HG03139 (cell line): ENCODE measurements around the gene MORN1.

ENCODE experiments used
- ATAC-seq: cut with Tn5 transposase; IDR thresholded peaks from one replicate; pipeline ENCODE4 v1.9.1; 2021; ENCODE audit not compliant: unreplicated experiment

MORN1 gene

DNA sequence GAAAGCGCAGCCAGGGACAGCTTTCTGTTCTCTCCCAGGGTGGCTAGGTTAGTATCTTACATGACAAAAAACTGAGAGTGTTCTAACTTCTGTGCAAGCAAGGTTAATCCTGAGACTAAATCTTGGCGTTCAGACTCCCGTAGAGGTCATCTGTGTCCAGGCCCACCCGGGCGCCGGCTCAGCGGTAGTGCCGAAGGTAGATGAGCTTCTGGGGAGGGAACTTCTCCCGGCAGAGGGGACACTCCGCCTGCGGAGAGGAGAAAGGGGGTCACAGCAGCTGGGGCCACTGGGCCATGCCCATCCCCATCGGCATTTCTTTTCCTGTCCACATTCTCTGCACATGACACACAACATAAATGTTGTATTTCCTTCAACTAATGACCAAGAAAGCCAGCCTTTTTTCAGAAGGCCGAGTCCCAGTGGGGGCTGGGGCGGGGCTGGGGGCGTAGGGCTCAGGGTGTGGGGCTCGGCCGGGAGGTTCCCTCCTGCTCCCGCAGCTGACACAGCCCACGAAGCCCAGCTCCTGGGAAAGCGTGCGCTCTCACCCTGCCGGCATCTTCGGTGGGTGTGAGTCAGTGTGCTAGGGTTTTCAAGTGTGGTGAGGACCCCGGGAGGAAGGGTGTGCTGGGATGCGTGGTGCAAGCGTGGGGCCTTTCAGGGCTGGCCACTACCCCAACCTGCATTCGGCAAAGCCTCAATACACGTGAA, 14.4 kb upstream of the MORN1 start:
- no peak for ATAC-seq

DNA sequence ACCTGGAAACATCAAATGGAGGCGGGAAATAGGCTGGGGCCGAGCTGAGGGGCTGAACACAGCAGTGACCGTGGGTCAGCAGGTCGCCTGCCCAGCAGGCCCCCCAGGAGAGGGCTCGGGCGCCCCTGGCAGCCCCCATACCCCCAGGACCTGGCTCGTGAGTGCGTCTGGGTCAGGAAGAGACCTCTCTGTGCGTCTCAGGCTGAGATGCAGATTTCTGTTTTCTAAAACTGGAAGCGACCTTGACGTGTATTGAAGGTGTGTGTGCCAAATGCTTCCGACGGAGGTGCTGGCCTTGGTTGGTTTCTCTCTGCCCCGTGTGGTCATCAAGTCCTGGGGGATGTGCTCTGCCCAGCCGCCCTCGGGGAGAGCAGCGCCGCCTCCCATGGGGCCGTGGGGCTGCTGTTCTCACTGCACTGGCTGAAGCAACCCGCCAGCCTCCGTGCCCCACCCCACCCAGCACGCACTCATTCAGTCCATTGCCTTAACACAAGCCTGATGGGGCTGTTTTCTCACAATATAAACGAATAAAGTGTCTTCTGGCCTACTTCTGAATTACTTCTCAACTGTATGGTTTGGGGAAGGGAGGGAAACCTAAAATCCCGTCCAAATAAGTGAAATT, 13.6 kb upstream of the MORN1 start:
- ATAC-seq: no peak

DNA sequence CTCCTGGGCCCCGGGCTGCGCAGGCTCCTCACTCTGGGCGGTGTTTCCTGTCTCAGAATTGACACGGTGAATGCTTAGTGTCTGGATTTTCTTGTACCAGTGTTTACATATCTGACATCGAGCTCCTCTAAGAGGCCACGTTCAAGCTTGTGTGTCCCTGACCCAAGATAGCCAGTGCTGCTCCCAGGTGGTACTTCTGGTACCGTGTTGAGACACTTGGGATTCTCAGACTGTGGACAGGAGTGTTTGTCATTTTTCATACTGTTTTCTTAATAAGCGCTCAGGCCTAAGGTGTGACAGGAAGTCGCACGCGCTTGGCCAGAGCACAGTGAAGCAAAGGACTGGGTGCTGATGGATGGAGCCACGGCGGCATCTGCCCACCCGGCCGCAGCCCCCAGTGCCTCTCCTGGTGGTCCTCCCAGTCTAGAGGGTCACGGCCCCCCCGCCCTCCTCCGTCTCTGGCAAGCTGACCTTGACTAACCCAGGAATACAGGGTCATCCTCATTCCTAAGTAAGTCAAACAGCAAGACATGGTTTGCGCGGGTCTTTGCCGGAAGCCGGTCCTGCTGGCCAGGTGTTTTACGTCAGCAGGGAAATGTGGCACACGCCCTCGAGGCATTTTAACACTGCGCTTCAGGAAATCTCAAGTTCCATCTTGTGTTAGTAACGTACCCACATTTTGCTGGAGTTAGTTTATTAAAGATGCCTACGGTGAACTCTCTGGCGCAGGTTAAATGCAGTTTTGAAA, 13.0 kb upstream of the MORN1 start:
- no peak for ATAC-seq

DNA sequence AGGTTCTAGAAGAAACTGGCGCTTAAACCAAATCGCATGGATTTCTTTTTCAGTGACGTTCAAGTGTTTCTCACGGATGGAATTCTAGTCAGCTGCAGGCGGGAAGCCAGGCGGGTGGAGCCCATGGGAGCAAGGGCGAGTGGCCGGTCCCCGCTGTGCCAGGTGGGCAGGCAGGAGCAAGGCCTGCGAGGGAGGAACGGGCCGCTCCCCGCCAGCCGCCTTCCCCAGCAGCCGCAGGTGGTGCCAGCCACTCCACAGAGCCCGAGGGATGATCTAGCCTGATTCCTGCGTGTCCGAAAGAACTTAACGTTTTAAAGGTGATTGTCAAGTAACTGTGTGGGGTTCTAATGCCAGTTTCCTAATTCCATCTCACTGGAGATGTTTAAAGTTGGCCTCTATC, 11.9 kb upstream of the MORN1 start:
- no peak for ATAC-seq

DNA sequence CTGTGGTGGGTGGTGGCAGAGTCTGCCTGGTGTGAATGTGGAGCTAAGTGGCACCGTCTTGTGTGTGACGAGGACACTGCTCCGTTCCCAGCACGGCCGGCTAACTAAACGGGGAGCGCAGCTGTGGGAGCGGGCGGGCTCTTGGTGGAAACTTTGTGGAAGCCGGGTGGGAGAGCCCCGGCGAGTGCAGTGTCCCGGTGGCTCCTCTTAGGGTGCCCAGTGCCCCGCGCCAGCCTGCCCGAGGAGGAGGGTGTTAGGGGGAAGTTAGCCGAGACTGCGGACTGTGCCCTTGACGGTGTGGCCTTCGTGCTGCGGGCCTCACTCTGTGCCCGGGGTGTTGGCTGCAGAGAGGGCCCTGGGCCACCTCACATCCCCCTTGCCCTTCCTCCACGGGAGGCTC, 11.1 kb upstream of the MORN1 start:
- ATAC-seq: no peak

DNA sequence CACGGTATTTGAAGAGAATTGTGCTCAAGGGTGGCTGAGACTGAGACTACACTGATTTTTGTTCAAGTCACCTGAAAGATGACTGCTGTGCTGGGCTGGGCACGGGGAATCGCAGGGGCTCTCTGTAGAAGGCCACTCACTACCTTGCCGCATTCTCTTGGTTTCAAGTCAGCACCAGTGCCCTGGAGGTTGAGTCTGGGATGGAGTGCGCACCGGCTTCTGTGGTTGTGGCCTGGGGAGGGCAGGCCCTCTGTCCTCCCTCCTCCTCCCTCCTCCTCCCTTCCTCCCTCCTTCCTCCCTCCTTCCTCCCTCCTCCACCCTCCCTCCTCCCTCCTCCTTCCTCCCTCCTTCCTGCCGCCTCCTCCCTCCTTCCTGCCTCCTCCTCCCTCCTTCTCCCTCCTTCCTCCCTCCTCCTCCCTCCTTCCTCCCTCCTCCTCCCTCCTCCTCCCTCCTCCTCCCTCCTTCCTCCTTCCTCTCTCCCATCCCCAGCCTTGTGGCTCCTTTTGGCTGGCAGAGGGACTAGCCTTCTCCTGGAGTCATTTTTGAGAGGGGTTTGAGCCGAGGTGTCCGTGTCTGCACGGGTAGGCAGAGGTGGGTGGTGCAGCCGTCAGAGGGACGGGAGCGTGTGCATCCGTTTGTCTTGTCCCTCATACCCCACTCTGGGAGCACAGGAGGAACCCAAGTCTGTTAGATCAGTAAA, 9.7 kb upstream of the MORN1 start:
- ATAC-seq: no peak

- ATAC-seq: no peak
These were observed 9.2 kb upstream of the MORN1 start for GRCh38 chr1:2400576-2400909.

- no peak for ATAC-seq
These were observed 8.7 kb upstream of the MORN1 start for GRCh38 chr1:2399890-2400575.

- no peak for ATAC-seq
These were observed 7.5 kb upstream of the MORN1 start for GRCh38 chr1:2398871-2399270.

- no peak for ATAC-seq
These were observed 5.8 kb upstream of the MORN1 start for GRCh38 chr1:2397007-2397679.

DNA sequence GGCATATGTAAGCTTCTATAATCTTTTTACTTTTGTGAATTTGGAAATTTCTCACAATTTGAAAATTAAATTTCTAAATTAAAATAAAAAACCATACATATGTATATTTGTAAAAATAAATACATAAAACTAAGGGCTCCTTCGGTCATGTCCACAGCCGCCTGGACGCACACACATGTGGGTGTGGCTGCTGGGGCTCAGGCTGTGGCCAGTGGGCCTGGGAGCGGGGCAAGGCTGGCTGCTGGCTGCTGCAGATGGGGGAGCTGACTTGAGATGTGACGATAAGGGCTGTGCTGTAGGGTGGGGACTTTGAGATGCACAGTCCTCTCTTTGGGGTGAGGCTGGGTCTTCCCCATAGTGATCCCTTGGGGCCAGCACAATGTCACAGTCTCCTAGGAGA, 5.1 kb upstream of the MORN1 start:
- no peak for ATAC-seq

GRCh38 chr1:2396059-2396458, 4.7 kb upstream of the MORN1 start:
- ATAC-seq: no peak

- ATAC-seq: no peak
These were observed 3.9 kb upstream of the MORN1 start for GRCh38 chr1:2395245-2395644.

DNA sequence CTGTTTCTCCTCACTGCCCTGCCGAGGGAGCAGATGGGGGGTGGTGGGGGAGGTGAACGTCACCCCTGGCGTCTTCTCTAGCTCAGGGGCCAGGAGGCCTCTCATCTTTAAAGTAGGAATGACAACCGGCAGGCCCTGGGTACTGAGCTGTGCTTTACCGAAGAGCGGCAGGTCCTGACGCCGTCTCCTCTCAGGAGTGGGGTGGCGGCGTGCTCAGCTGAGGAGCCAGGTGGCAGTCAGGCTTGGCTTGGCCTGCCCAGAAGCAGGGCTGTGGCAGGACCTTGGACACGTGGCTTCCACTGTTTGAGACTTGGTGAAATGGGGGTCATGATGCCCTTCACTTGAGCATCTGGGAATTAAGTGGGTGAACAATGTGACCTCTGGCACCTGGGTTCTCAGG, 3.4 kb upstream of the MORN1 start:
- ATAC-seq: no peak

DNA sequence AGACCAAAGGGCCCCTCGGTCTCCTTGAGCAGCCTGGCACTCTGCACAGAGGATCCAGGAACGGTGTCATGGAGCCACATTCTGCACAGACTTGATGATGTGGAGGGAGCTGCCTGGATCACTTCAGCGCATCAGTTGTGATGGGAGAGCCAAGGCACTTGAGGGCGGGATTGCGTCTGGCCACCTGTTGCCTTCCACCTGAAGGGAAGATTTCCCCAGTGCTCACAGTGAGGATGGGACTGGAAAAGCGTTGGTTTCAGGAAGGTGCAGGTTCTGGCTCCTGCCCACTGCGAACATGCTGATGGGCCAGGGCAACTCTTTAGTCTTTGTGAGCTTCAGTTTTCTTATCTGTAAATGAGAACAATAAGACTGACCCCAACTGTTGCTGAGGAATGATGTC, 2.9 kb upstream of the MORN1 start:
- no peak for ATAC-seq

DNA sequence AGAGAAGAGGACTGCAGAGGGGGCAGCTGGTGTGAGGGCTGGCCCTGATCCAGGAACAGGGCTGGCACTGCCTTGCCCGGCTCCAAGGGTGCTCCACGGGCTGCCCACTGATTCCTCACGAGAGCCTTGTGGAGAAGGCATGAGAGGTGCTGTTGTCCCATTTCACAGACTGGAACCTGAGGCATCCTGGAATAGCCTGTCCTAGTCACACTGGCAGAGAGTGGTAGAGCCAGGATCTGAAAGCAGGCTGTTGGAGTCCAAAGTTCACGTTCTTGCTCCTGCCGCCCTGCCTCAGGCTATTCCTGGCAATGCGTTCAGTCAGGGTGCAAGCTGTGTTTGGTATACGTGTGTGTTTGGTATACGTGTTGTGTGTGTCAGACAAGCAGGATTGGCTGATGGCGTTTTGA, 2.1 kb upstream of the MORN1 start:
- ATAC-seq: no peak

DNA sequence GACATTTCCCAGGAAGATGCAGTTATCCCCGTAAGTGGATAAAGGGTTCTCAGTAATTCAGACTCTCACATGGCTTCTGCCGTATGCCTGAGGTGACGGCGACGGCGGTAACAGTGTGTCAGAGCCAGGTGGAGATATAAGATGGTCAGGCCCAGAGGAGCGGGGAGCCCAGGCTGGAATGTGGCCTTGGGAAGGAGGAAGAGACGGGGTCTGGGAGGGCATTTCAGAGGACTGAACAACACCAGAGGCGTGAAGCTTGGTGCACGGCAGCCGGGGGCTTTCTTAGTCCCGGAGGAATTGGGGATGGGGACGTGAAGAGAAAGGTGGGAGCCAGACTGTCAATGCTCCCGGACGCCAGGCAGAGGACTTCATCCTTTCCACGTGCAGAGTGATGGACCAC, 1.3 kb upstream of the MORN1 start:
- no peak for ATAC-seq

DNA sequence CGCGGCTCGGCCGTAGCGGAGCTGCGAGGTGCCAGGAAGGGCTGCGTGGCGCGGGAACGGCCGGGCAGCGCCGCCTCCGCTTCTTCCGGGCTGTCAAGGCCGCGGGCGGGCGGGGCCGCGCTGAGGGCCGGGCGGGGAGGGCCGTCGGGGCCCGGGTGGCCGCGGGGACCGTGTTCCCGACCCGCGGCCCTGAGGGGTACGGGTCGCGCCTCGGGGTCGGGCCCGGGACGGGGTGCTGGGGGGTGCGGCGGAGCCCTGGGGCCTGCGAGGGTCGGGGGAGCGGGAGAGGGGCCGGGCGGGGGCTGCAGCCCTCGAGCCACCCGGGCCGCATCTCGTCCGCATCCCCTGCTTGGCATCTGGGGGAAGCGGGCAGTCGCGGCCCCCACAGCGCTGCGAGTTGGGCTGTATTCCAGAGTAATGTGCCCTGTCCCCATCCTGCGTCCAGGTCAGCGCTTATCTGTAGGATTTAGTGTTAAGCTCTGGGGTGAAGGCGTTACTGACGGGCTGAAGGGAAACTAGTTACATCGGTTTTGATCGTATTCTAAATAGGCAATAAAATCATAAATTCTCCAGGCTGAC, 666 bp upstream of the MORN1 start:
- ATAC-seq: peak; percentile 4

DNA sequence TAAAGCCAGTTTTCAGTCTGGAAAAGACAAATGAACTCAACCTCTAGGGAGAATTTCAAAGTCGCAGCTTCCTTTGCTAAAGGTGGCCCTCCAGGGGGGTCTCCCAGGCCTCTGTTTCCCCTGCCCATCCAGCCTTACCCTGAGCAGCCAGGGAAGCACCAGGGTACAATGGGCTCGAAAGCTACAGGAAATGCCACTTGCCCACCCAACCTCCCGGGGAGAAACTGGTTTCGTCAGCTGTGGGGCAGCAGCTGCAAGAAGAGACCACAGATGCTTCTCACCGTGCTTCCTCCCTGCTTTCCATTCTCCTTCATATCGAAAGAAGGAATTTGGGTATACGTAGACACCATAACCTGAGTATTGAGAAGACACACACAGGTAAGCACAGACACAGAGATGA, 1.7 kb downstream of the MORN1 start:
- no peak for ATAC-seq
